ENCODE measurements around the gene NUDT2. TPM values are rescaled to one million over a fixed set of nuclear protein-coding genes. Genes with fewer than 3 reads are reported as not detected.

NUDT2 gene
- total RNA-seq, 1 donor from 2014 or later: 25.4 TPM

DNA sequence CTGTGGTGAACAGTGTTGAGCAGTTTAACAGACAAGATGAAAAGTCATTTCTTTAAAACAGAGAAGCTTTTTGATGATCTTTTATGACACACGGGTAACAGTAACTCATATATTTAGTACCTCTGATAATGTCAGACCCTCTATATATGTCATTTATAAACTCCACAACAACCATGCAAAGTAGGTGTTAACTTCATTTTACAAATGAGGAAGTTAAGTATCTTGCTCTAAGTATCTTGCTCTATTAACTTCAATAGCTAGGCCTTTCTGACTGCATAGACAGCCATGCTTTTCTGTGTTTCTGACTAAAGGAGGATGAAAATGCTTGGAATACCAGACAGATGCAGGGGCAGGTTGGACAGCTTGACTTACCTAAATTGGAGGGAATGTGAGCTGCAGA is 1.8 kb downstream of the NUDT2 start:
- no peaks in the 10 kb centered on the region for H3K27me3 Mint-ChIP-seq
- H3K9me3 Mint-ChIP-seq: no peaks in the 10 kb centered on the region
- peak overlapping the region; percentile 56 for H3K4me3 Mint-ChIP-seq
- H3K4me1 Mint-ChIP-seq (ENCODE audit: unreplicated experiment): peaks cover 22% of the 10 kb centered on the region
- no peaks in the 10 kb centered on the region for H3K36me3 Mint-ChIP-seq
- TF ChIP-seq, protein P1, sequence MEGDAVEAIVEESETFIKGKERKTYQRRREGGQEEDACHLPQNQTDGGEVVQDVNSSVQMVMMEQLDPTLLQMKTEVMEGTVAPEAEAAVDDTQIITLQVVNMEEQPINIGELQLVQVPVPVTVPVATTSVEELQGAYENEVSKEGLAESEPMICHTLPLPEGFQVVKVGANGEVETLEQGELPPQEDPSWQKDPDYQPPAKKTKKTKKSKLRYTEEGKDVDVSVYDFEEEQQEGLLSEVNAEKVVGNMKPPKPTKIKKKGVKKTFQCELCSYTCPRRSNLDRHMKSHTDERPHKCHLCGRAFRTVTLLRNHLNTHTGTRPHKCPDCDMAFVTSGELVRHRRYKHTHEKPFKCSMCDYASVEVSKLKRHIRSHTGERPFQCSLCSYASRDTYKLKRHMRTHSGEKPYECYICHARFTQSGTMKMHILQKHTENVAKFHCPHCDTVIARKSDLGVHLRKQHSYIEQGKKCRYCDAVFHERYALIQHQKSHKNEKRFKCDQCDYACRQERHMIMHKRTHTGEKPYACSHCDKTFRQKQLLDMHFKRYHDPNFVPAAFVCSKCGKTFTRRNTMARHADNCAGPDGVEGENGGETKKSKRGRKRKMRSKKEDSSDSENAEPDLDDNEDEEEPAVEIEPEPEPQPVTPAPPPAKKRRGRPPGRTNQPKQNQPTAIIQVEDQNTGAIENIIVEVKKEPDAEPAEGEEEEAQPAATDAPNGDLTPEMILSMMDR (conservative IDR thresholded peaks at IDR 0.05): no peak
- no peak overlapping the region for H3K27ac Mint-ChIP-seq
- DNase-seq (ENCODE audit: extremely low spot score, unreplicated experiment): no peak

DNA sequence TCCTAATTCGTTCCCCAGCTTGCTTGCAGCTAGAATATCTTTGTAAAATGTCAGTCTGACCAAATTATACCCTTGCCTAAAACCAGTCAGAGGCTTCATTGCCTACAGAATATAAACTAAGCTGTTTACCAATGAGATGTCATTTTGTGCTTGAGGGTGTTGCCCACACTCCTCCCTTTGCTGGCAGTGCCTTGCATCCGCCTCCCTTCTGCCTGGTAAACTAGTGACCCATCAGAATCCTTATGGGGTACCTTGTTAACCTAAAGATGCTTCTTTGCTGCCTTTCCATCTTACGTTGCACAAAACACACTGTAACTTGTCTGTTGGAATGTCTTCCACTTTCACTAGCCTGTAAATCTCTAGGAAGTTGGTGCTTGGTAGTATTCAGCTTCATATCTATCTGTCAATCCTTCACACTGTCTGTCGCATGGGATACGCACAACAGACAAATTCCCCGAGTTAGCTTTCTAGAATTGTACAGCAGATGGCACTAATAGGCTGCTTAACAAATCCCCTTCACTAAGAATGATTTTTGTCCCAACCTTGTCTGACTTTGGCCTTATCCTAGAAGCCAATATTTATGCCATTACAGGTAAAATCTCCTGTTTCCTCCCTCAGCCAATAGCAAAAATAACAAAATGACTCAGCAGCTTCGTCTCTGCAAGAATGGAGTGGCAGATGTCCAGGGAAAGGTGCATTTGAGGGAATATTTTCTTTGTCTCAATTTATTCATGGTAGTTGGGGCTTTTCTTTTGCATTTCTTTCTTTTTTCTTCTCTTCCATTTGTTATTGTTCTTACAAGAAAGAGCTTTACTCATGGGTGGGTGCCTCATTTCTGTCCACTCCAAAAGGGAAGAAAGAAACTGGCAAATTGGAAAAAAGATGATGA is 3.0 kb downstream of the NUDT2 start:
- Mint-ChIP-seq H3K4me1 (ENCODE audit: unreplicated experiment) (peaks cover 15% of the 10 kb centered on the region), H3K27ac (peak overlapping the region; percentile 66), H3K9me3 (no peaks in the 10 kb centered on the region), H3K27me3 (no peaks in the 10 kb centered on the region), H3K4me3 (peak overlapping the region; percentile 76), H3K36me3 (no peaks in the 10 kb centered on the region)
- TF ChIP-seq, protein P1 (conservative IDR thresholded peaks at IDR 0.05): peak; percentile 76
- DNase-seq (ENCODE audit: extremely low spot score, unreplicated experiment): no peak

DNA sequence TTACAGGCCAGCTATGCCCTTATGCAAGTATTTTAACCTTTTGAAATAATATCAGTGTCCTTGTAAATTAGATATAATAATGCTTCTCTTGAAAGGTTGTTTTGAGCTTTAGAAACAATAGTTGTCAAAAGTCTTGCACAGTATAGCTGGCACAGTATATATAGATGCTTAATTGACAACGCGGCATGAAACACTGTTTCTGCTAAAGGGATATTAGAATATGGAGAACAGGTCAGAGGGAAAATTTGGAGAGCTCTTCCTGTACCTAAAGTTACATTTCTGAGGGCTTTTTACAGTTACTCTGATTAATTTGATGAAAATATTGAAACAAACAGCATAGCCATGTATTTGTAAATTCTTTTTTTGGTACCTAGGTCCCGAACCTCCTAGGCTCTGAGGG is 4.5 kb downstream of the NUDT2 start:
- Mint-ChIP-seq H3K4me1 (ENCODE audit: unreplicated experiment) (peaks cover 13% of the 10 kb centered on the region), H3K9me3 (no peaks in the 10 kb centered on the region), H3K36me3 (no peaks in the 10 kb centered on the region), H3K4me3 (no peak overlapping the region), H3K27ac (no peak overlapping the region), H3K27me3 (no peaks in the 10 kb centered on the region)
- no peak for DNase-seq (ENCODE audit: extremely low spot score, unreplicated experiment)
- TF ChIP-seq, protein P1 (conservative IDR thresholded peaks at IDR 0.05): no peak

DNA sequence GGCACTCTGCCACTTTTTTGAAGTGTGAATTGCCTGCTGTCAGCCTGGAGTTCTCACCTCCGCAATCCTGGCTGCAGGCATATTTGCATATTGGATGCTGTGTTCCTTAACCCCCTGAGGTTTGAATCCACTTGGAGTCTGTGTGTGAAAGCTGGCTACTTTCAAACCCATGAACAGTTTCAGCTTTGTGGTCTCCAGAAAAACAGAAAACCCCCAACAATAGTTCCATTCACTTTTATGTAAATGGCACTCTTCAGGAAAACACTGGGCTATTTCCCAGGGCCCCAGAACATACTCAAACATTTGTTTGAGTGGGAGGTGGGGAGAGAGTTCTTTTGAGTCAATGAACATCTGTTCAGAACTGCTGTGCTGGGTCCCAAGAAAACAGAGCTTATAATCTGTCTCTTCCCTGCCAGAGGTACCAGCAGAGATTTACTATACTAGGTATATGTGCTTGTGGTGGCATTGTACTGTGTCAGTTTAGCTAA is 5.0 kb downstream of the NUDT2 start:
- Mint-ChIP-seq H3K27ac (no peak overlapping the region), H3K4me1 (ENCODE audit: unreplicated experiment) (peaks cover 13% of the 10 kb centered on the region), H3K4me3 (no peak overlapping the region), H3K9me3 (no peaks in the 10 kb centered on the region), H3K27me3 (no peaks in the 10 kb centered on the region), H3K36me3 (no peaks in the 10 kb centered on the region)
- DNase-seq (ENCODE audit: extremely low spot score, unreplicated experiment): no peak
- TF ChIP-seq, protein P1 (conservative IDR thresholded peaks at IDR 0.05): no peak

DNA sequence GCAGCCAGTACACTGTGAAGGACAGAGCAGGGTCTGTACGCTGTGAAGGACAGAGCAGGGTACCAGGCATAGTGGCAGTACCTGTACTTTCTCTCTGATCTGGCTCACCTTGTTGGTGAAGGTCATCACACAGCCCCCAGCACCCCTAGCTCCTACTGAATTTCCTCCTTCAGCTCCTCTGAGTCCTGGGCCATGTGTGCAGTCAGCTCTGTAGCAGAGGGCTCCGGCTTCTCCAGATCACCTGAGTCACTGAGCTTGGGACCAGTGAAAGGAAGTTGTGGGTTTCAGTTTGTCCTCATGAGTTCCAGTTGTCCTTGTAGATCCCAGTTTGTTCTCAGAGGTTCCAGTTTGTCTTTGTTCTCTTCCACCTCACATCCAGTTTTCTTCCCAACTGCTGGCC is 5.5 kb downstream of the NUDT2 start:
- H3K9me3 Mint-ChIP-seq: no peaks in the 10 kb centered on the region
- H3K27ac Mint-ChIP-seq: no peak overlapping the region
- no peak for DNase-seq (ENCODE audit: extremely low spot score, unreplicated experiment)
- no peak overlapping the region for H3K4me3 Mint-ChIP-seq
- H3K27me3 Mint-ChIP-seq: no peaks in the 10 kb centered on the region
- TF ChIP-seq, protein P1 (conservative IDR thresholded peaks at IDR 0.05): no peak
- peaks cover 9% of the 10 kb centered on the region for H3K4me1 Mint-ChIP-seq (ENCODE audit: unreplicated experiment)
- H3K36me3 Mint-ChIP-seq: no peaks in the 10 kb centered on the region

All from type B pancreatic cell (in vitro differentiated cells).